Neural cell (in vitro differentiated cells): Measurements from ENCODE around the gene BCAP31. TPM values are rescaled to one million over a fixed set of nuclear protein-coding genes. Genes with fewer than 3 reads are reported as not detected.
"Not testable (repeated sequence)": the region's sequence is repeated elsewhere in the genome, so short reads cannot be mapped to it uniquely, and the experiment has no call there.

Experiments
- H2AFZ ChIP-seq: fragments of 200-600, 300-800 bp; sonication (generic), shearing (Covaris generic); 2 replicates; pipeline ENCODE4 v1.6.0; 2014; ENCODE audit warnings: low read depth, mild to moderate bottlenecking, antibody characterized with exemption, low read length, moderate library complexity
- H3F3A ChIP-seq: fragments of 200-600 bp; shearing (Covaris generic); 2 replicates; pipeline ENCODE4 v1.6.1; 2016; ENCODE audit warnings: mild to moderate bottlenecking, moderate library complexity, mixed read lengths, antibody characterized with exemption, low read length; ENCODE audit not compliant: insufficient read depth, poor library complexity, severe bottlenecking
- H3K27ac ChIP-seq: fragments of 200-600, 300-800 bp; sonication (generic), shearing (Covaris generic); 2 replicates; pipeline ENCODE4 v1.5.1; 2014; ENCODE audit warnings: mild to moderate bottlenecking, low read length, moderate library complexity
- H3K27me3 ChIP-seq: fragments of 300-800, 200-600 bp; sonication (generic), shearing (Covaris generic); 2 replicates; pipeline ENCODE4 v1.6.0; 2014; ENCODE audit warnings: mild to moderate bottlenecking, low read depth, low read length, moderate library complexity; ENCODE audit not compliant: insufficient read depth
- H3K36me3 ChIP-seq: fragments of 300-800, 200-600 bp; sonication (generic), shearing (Covaris generic); 2 replicates; pipeline ENCODE4 v1.5.1; 2014; ENCODE audit warnings: mild to moderate bottlenecking, antibody characterized with exemption, low read length, moderate library complexity; ENCODE audit not compliant: insufficient read depth
- H3K4me2 ChIP-seq: fragments of 300-800, 200-600 bp; sonication (generic), shearing (Covaris generic); 2 replicates; pipeline ENCODE4 v1.6.0; 2014; ENCODE audit warnings: mild to moderate bottlenecking, low read length
- H3K4me3 ChIP-seq: fragments of 300-800, 200-600 bp; sonication (generic), shearing (Covaris generic); 2 replicates; pipeline ENCODE4 v1.5.1; 2014; ENCODE audit warnings: mild to moderate bottlenecking, low read length, moderate library complexity
- H3K79me2 ChIP-seq: fragments of 200-600 bp; shearing (Covaris generic); replicated peaks from 2 replicates; pipeline ENCODE4 v1.6.0; 2014; ENCODE audit warnings: mild to moderate bottlenecking, low read length, moderate library complexity; ENCODE audit not compliant: insufficient read depth
- H3K9ac ChIP-seq: fragments of 300-800, 200-600 bp; sonication (generic), shearing (Covaris generic); 2 replicates; pipeline ENCODE4 v1.6.1; 2016; ENCODE audit warnings: mild to moderate bottlenecking, low read length, mixed read lengths
- H3K9me2 ChIP-seq: fragments of 200-600 bp; shearing (Covaris generic); 2 replicates; pipeline ENCODE4 v1.6.1; 2016; ENCODE audit warnings: mild to moderate bottlenecking, low read length, mixed read lengths; ENCODE audit not compliant: insufficient read depth
- H3K9me3 ChIP-seq: fragments of 200-600, 300-800 bp; sonication (generic), shearing (Covaris generic); 2 replicates; pipeline ENCODE4 v1.6.1; 2016; ENCODE audit warnings: mild to moderate bottlenecking, mixed run types, low read length, moderate library complexity, mixed read lengths
- H4K20me1 ChIP-seq: fragments of 200-600 bp; shearing (Covaris generic); 2 replicates; pipeline ENCODE4 v1.6.1; 2016; ENCODE audit warnings: mild to moderate bottlenecking, mixed run types; ENCODE audit not compliant: insufficient read depth
- EP300 ChIP-seq: fragments of 450-650 bp; conservative IDR thresholded peaks from 2 replicates; pipeline ENCODE4 v1.6.1; 2014; ENCODE audit warnings: antibody characterized with exemption, mild to moderate bottlenecking, moderate library complexity; ENCODE audit not compliant: poor library complexity, severe bottlenecking
- EZH2 ChIP-seq: fragments of 200-600, 300-800 bp; shearing (Covaris generic), sonication (generic); IDR thresholded peaks from 2 replicates; pipeline ENCODE4 v1.6.1; 2014; ENCODE audit warnings: antibody characterized with exemption, low read length, borderline replicate concordance, mild to moderate bottlenecking; ENCODE audit not compliant: insufficient read depth, poor library complexity, severe bottlenecking
- MXI1 ChIP-seq: fragments of 450-650 bp; conservative IDR thresholded peaks from 2 replicates; pipeline ENCODE4 v1.6.1; 2014; ENCODE audit warnings: antibody characterized with exemption, mild to moderate bottlenecking; ENCODE audit not compliant: poor library complexity, severe bottlenecking
- POLR2AphosphoS5 ChIP-seq: IDR thresholded peaks from 2 replicates; pipeline ENCODE4 v1.6.1; 2012
- RAD21 ChIP-seq: fragments of 450-650 bp; conservative IDR thresholded peaks from 2 replicates; pipeline ENCODE4 v1.6.1; 2014; ENCODE audit warnings: antibody characterized with exemption, mild to moderate bottlenecking, moderate library complexity
- SMC3 ChIP-seq: fragments of 450-650 bp; conservative IDR thresholded peaks from 2 replicates; pipeline ENCODE4 v1.6.1; 2014; ENCODE audit warnings: antibody characterized with exemption, mild to moderate bottlenecking, moderate library complexity; ENCODE audit not compliant: poor library complexity
- TAF1 ChIP-seq: IDR thresholded peaks from 2 replicates; pipeline ENCODE4 v1.6.1; 2012; ENCODE audit warnings: low read depth
- polyA plus RNA-seq: library from polyadenylated mRNA; depleted of rRNA; stranded (reverse); fragments of >200 nt; gene quantifications from 2 replicates; pipeline ENCODE4 v1.2.3, GENCODE V29; 2014
- TF ChIP-seq, protein P1 (sequence below): fragments of 450-650 bp; IDR thresholded peaks from 2 replicates; pipeline ENCODE4 v1.5.1; 2014; ENCODE audit warnings: antibody characterized with exemption, mild to moderate bottlenecking, moderate library complexity; ENCODE audit not compliant: poor library complexity, severe bottlenecking
- TF ChIP-seq, protein P2 (sequence below): IDR thresholded peaks from 2 replicates; pipeline ENCODE4 v1.6.1; 2012; ENCODE audit warnings: borderline replicate concordance

Gene BCAP31
- polyA plus RNA-seq, 1 donor from 2014 or later: 182 TPM

DNA sequence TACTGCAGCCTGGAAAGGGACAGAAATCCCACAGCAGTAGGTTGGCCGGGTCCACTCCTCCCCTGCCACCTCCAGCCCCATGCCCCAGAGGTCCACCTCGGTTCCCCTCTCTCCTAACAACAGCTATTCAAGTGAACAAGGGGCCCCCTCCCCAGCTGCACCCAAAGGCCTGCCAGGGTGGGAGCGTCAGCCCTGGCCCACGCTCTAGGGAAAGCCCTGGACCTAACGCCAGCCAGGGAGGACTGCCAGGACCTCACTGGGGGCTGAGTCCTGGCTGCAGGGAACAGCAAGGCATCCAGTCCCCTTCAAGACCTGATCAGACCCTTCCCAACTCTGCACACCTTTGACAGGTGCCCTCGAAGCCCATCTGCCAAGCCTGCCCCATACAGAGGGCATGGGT is 23.2 kb downstream of the BCAP31 start:
- Histone ChIP-seq H3K27ac (no peak overlapping the region), H3K9ac (no peak overlapping the region), H3K4me3 (no peak overlapping the region), H3K36me3 (no peaks in the 10 kb centered on the region), H3F3A (no peaks in the 10 kb centered on the region), H3K9me2 (no peaks in the 10 kb centered on the region), H3K79me2 (no peaks in the 10 kb centered on the region), H3K27me3 (no peaks in the 10 kb centered on the region), H4K20me1 (no peaks in the 10 kb centered on the region), H3K4me2 (no peak overlapping the region), H2AFZ (no peak overlapping the region), H3K9me3 (no peaks in the 10 kb centered on the region)
- TF ChIP-seq, protein P1, sequence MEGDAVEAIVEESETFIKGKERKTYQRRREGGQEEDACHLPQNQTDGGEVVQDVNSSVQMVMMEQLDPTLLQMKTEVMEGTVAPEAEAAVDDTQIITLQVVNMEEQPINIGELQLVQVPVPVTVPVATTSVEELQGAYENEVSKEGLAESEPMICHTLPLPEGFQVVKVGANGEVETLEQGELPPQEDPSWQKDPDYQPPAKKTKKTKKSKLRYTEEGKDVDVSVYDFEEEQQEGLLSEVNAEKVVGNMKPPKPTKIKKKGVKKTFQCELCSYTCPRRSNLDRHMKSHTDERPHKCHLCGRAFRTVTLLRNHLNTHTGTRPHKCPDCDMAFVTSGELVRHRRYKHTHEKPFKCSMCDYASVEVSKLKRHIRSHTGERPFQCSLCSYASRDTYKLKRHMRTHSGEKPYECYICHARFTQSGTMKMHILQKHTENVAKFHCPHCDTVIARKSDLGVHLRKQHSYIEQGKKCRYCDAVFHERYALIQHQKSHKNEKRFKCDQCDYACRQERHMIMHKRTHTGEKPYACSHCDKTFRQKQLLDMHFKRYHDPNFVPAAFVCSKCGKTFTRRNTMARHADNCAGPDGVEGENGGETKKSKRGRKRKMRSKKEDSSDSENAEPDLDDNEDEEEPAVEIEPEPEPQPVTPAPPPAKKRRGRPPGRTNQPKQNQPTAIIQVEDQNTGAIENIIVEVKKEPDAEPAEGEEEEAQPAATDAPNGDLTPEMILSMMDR: no peak
- TF ChIP-seq, protein P2, sequence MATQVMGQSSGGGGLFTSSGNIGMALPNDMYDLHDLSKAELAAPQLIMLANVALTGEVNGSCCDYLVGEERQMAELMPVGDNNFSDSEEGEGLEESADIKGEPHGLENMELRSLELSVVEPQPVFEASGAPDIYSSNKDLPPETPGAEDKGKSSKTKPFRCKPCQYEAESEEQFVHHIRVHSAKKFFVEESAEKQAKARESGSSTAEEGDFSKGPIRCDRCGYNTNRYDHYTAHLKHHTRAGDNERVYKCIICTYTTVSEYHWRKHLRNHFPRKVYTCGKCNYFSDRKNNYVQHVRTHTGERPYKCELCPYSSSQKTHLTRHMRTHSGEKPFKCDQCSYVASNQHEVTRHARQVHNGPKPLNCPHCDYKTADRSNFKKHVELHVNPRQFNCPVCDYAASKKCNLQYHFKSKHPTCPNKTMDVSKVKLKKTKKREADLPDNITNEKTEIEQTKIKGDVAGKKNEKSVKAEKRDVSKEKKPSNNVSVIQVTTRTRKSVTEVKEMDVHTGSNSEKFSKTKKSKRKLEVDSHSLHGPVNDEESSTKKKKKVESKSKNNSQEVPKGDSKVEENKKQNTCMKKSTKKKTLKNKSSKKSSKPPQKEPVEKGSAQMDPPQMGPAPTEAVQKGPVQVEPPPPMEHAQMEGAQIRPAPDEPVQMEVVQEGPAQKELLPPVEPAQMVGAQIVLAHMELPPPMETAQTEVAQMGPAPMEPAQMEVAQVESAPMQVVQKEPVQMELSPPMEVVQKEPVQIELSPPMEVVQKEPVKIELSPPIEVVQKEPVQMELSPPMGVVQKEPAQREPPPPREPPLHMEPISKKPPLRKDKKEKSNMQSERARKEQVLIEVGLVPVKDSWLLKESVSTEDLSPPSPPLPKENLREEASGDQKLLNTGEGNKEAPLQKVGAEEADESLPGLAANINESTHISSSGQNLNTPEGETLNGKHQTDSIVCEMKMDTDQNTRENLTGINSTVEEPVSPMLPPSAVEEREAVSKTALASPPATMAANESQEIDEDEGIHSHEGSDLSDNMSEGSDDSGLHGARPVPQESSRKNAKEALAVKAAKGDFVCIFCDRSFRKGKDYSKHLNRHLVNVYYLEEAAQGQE: no peak
- no peak for TF ChIP-seq SMC3
- no peak for TF ChIP-seq POLR2AphosphoS5
- no peak for TF ChIP-seq RAD21
- TF ChIP-seq EP300: no peak
- TF ChIP-seq EZH2: no peak
- TF ChIP-seq TAF1: no peak
- TF ChIP-seq MXI1: no peak

DNA sequence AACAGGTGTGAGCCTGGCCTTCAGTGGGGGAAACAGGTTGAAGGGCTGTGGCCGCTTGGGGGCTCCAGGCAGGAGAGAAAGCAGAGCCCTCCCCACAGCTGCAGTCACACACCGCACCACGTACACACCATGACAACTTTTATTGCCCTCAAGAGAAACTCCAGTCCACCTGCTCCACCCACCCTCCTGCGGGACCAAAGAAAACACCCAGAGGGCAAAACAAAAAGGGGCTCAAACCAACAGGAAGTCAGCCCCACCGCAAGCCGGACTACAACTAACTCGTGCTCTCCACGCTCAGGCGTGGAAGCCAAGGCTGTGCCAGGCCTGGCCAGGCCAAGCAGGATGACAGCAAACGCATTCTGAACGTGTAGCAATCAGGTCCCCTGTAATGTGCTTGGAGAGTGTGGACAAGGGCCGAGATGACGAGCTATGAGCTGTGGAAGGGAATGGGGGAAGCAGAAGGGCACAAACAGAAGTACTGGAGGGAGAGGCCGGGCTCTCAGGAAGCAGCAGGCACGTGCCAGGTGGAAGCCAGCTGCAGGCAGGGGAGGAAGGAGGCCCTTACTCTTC is 23.7 kb downstream of the BCAP31 start:
- Histone ChIP-seq H3F3A (no peaks in the 10 kb centered on the region), H4K20me1 (no peaks in the 10 kb centered on the region), H3K36me3 (no peaks in the 10 kb centered on the region), H3K4me2 (no peak overlapping the region), H3K27me3 (no peaks in the 10 kb centered on the region), H3K79me2 (no peaks in the 10 kb centered on the region), H3K9me3 (no peaks in the 10 kb centered on the region), H3K9me2 (no peaks in the 10 kb centered on the region), H3K4me3 (no peak overlapping the region), H3K27ac (no peak overlapping the region), H2AFZ (no peak overlapping the region), H3K9ac (no peak overlapping the region)
- TF ChIP-seq, protein P1: no peak
- TF ChIP-seq RAD21 (no peak), SMC3 (no peak), EP300 (no peak), TAF1 (no peak), EZH2 (no peak), MXI1 (no peak), POLR2AphosphoS5 (no peak)
- TF ChIP-seq, protein P2: no peak

DNA sequence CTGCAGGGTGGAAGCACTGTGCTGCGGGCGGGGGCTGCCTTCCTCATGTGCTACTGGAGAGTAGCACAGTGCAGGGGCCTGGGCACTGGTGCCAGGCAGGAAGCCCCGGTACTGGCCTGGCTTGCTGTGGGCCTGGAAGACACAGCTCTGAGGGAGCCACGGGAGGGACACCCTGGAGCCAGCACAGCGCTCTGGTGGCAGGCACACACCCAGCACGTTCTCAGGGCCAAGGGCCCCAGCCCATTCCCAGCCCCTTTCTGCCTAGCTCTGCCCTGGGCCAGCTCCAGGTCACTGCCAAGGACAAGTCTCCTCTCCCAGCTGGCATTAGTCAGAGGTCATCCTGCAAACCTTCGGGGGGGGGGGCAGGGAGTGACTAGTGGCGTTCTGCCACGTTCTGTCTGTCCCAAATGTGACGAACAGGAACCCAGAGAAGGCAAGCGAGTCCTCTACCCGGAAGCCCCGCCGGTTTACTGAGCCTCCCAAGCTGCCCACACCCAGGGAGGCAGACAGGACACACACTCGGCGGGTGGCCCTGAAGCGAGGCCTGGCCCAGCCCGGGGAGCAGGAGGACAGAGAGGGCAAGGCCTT is 24.3 kb downstream of the BCAP31 start:
- H3K4me2 ChIP-seq, H4K20me1 ChIP-seq, H3K4me3 ChIP-seq, H3K36me3 ChIP-seq, H3K9me3 ChIP-seq, H3K9me2 ChIP-seq, H3K27ac ChIP-seq, H3K27me3 ChIP-seq, H2AFZ ChIP-seq, H3F3A ChIP-seq, H3K9ac ChIP-seq, H3K79me2 ChIP-seq: not testable (repeated sequence)
